HG02885 (cell line): Measurements from ENCODE around the gene PRKRA.
A peak's percentile ranks its signal among the peaks of the same experiment; 100 is the strongest.
"Not testable (repeated sequence)": the region's sequence is repeated elsewhere in the genome, so short reads cannot be mapped to it uniquely, and the experiment has no call there.

ENCODE experiments used
- ATAC-seq: cut with Tn5 transposase; IDR thresholded peaks from one replicate; pipeline ENCODE4 v1.9.1; 2021; ENCODE audit warnings: mild to moderate bottlenecking; ENCODE audit not compliant: unreplicated experiment, poor library complexity

PRKRA gene

DNA sequence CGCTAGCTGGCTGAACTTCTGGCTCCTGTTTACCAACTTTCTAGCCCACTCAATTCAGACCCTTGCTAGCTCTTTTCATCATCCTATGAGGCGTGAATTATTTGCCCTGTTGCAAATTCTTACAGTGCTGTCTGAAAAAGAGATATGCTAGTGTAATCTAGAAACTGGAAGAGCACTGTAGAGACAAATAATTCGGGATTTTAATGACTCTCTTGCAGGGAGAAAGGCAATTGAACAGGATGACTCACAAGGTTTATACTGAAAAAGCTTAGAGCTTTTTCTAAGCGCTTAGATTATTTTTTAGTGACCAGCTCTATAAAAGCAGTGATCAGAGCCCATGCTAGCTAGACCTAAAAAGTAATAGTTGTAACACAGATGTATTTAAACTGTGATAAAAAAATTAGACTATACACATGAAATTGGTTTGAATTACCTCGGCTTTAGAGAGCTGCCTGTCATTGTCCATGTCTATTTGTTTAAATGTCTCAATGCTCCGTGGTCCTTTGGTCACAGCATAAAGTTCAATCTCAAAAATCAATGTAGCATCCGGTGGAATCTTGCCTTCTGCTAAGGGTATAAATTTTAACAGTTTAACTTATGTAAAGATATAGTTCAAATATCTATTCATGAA, 18.4 kb upstream of the PRKRA start:
- ATAC-seq, result no peak

GRCh38 chr2:178457390-178457886, 6.5 kb upstream of the PRKRA start:
- ATAC-seq, result no peak

GRCh38 chr2:178455947-178456346, 5.0 kb upstream of the PRKRA start:
- no peak for ATAC-seq

GRCh38 chr2:178452870-178453269, 1.9 kb upstream of the PRKRA start:
- ATAC-seq, result no peak

GRCh38 chr2:178452334-178452733, 1.4 kb upstream of the PRKRA start:
- ATAC-seq, result no peak

DNA sequence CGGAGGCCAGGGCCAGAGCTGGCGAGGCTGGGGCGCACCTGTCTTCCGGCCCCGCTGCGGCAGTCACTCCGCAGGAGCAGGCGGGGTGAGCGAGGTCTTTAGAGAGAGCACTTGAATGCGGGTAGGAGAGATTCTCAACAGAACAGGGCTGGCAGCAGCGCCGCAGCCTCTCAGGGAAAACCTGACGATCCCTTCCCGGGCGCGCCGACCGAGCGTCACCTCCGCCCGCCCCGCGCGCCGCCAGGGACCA, 526 bp downstream of the PRKRA start:
- ATAC-seq, result peak; percentile 45

DNA sequence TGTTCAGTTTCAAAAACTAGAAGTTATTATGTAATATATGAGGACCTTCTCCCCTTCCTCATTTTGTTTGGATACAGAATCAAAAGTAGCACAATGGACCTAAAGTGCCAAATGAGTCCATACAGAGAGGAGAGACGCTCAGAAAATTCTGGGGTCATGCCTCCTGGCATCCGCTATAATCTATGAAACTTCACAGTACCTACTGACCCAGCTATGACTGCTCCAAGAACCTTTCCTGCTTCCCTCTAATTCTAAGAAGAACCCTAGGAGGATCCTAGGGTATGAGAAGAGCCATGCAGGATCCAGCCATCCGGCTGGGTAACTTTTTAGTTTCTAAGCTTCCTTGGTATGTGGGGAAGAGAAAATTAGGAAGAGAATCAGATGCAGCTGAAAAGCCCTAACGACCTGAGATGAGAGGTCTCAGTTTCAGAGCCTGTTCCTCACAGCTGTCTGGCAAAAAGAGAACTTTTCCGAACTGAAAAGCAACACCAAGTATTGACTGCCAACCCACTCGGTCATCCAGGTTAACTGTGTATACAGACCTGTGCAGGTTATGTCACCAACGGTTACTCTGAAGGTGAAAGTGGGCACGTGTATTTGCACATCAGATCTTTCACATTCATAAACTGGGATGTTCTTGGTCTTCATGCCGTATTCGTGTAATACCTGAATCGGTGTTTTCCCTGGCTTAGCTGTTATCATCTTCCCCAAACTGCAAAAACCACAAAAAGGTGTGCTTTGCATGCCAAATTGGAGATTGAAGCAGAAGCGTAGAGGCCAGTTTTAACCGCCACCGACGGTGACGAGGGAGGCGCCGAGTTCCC, 1.1 kb downstream of the PRKRA start:
- ATAC-seq, result peak; percentile 10

DNA sequence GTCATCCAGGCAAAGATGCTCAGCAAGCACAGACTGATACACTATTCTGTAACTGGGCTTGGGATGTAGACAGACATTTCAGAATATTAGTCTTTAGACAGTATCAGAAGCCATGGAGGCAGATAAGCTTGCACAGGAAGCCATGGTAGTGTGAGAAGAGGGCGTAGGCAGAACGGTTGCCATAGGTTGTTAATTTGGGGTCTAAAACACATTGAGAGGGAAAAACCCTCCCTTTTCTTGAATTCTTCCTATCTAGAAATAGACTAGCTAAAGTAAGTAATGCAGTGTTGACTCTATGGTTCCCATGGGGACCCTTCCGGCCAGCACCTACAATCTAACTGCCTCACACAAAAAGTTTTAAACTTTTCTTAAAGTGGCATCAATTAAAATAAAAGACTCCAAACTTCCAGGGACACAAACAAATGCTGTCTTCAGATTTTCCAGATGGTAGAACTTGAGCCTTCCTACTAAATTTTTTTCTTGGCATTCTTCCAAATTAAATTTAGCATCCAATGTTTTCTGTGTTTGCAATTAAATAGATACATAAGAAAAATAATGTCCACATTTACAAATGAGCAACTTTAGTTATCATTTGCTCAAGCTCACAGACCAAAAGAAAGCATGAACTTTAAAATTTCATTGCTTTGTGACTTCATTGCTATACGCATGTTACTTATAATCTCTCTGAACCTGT, 1.9 kb downstream of the PRKRA start:
- ATAC-seq, result no peak

DNA sequence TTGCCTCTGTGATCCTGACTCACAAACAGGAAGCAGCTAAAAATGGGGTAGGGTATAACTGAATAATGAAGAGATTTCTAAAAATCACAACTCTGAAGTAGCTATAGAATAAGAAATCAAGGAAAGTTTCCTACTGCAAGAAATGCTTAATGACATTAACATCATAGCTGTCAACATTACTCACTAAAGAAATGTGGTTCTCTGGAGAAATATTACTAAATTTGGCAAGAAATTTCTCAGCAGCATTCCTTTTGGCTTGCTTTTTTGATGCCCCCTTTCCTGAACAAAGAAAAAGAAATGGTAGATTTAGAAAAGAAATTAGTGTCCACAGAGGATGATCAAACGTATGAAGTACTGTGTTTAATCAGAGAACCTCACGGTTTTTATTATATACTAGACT, 9.5 kb downstream of the PRKRA start:
- no peak for ATAC-seq

DNA sequence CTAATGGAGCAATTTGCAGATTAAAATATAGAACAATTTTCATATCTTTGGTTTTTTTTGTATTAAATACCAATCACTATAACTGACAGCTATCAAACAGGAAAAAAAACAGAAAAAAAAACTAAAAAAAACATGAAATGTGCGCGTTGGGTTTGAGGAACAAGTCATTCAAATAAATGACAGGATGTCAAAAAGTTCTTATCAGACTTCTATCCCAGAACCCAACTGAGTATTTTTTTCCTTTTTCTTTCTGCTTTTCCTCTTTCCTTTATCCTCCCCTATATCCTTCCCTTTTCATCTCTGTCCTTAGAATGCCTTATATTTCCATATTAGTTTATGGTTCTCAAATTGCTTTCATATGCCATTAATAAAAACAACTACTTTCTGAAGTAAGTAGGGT, 14.3 kb downstream of the PRKRA start:
- ATAC-seq, result no peak

DNA sequence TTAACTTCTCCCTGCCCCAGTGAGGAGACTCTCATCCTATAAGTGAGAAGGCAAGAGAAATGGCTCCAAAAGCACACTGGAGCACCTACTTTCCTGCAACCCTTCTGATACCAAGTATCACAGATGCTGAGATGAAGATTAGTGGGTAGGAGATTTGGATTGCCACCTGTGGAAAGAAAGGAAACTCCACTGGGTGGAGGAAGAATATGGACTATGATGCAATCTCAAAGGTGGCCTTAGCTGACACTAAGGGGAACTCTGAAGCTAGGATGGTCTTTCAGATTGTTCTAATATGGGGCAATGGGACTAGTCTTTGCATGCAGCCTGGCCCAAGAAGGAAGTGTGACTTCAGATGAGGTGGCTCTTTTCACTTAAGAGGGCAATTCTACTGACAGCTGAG, 21.6 kb downstream of the PRKRA start:
- ATAC-seq, result no peak

GRCh38 chr2:178428396-178428806, 22.6 kb downstream of the PRKRA start:
- no peak for ATAC-seq

- ATAC-seq, result no peak
These were observed 23.5 kb downstream of the PRKRA start for GRCh38 chr2:178427458-178427857.

GRCh38 chr2:178426388-178426787, 24.6 kb downstream of the PRKRA start:
- ATAC-seq, result no peak

DNA sequence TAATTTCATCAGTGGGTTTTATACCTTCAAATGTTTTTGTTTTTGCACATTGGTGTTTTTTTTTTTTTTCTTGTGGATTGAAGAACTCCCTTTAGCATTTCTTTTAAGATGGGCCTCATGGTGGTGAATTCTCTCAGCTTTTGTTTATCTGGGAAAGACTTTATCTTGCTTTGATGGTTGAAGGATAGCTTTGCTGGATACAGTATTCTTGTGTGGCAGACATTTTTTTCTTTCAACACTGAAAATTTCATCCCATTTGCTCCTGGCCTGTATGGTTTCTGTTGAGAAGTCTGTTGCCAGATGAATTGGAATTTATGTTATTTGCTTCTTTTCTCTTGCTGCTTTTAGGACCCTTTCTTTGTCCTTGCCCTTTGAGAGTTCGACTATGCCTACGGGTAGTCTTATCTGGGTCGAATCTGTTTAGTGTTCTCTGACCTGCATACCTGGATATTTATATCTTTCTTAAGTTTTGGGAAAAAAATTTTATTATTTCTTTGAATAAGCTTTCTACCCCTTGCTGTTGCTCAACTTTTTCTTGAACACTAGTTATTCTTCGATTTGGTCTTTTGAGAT, 25.6 kb downstream of the PRKRA start:
- no peak for ATAC-seq

DNA sequence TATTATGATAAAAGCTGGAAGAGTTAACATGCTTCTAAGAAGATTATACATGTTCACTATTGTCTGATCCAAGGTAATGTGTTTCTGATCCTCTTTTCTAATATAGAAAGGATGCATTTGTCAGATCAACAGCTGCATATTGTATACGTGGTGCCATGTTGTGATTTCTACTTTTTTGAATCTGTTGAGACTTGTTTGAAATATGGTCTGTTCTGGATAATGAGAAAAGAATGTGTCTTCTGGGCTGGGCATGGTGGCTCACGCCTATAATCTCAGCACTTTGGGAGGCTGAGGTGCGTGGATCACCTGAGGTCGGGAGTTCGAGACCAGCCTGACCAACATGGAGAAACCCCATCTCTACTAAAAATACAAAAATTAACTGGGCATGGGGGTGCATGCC, 27.2 kb downstream of the PRKRA start:
- not testable (repeated sequence) for ATAC-seq

DNA sequence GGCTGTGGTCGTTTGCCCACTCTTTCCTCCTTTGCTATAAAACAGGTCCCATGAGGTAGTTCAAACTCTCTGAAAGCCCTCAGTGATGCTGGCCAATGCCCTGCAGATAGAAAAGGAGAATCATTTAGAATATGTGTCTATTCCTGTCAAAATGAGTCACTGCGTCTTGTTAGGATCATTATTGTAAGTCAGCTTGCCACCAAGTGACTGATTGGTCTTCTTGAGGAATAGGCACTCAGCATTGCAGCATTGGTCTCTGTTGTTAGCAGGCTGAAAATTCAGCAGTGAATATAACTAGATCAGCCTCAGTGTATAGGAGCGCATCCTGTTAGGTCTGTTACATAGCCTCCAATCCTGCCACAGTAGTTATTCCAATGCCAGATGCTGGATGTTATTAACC, 28.9 kb downstream of the PRKRA start:
- no peak for ATAC-seq

- no peak for ATAC-seq
These were observed 30.4 kb downstream of the PRKRA start for GRCh38 chr2:178420463-178420999.

GRCh38 chr2:178419123-178419522, 31.9 kb downstream of the PRKRA start:
- peak; percentile 27 for ATAC-seq

DNA sequence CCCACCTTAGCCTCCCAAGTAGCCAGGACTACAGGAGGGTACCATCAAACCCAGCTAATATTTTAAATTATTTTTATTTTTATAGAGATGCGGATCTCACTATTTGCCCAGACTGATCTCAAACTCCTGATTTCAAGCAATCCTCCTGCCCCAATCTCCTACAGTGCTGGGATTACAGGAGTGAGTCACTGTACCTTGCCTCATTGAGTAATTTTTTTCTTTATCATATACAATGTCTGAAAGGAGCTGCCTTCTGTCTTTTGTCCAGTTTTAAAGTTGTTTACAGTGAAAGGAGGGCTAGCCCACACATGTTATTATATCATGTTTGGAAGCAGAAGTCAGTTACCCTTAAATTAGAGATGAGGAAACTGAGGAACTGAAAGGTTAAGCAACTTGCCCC, 32.5 kb downstream of the PRKRA start:
- ATAC-seq, result no peak

- no peak for ATAC-seq
These were observed 33.1 kb downstream of the PRKRA start for GRCh38 chr2:178417916-178418315.
